ENCODE results near the gene SEPTIN12.
"Not testable (repeated sequence)": the region's sequence is repeated elsewhere in the genome, so short reads cannot be mapped to it uniquely, and the experiment has no call there.

SEPTIN12 gene

GRCh38 chr16:4801962-4802658, 14.0 kb upstream of the SEPTIN12 start, which contains the start of gene ROGDI:
TSS of gene ROGDI (minus strand) at chr16:4802633. CDS start at chr16:4802571, 62 bp downstream.
- DNase-seq, result no peak

- no peak for DNase-seq
Measured at GRCh38 chr16:4801051-4801961, 13.2 kb upstream of the SEPTIN12 start.

- DNase-seq, result no peak
Measured at GRCh38 chr16:4800290-4801041, 12.3 kb upstream of the SEPTIN12 start.

- no peak for DNase-seq
Measured at GRCh38 chr16:4799171-4799855, 11.2 kb upstream of the SEPTIN12 start.

GRCh38 chr16:4798456-4798855, 10.3 kb upstream of the SEPTIN12 start:
- DNase-seq, result no peak

- no peak for DNase-seq
Measured at GRCh38 chr16:4797805-4798252, 9.7 kb upstream of the SEPTIN12 start.

GRCh38 chr16:4796982-4797804, 9.0 kb upstream of the SEPTIN12 start:
- no peak for DNase-seq

- no peak for DNase-seq
Measured at GRCh38 chr16:4795828-4796572, 7.9 kb upstream of the SEPTIN12 start.

- no peak for DNase-seq
Measured at GRCh38 chr16:4795181-4795827, 7.2 kb upstream of the SEPTIN12 start, which contains the start of gene SMIM22. TSS of gene SMIM22 (plus strand) at chr16:4795369. CDS start at chr16:4795735, 366 bp downstream.

GRCh38 chr16:4792951-4793513, 4.9 kb upstream of the SEPTIN12 start:
- DNase-seq, result no peak

GRCh38 chr16:4790871-4791270, 2.7 kb upstream of the SEPTIN12 start:
- no peak for DNase-seq

GRCh38 chr16:4790261-4790660, 2.1 kb upstream of the SEPTIN12 start:
- DNase-seq, result no peak

GRCh38 chr16:4788910-4789309, 765 bp upstream of the SEPTIN12 start:
- no peak for DNase-seq

- DNase-seq, result no peak
Measured at GRCh38 chr16:4788489-4788889, 344 bp upstream of the SEPTIN12 start.

GRCh38 chr16:4787068-4787467, 1.1 kb downstream of the SEPTIN12 start:
- no peak for DNase-seq

- no peak for DNase-seq
Measured at GRCh38 chr16:4785758-4786433, 2.2 kb downstream of the SEPTIN12 start.

GRCh38 chr16:4784444-4784987, 3.6 kb downstream of the SEPTIN12 start:
- DNase-seq, result not testable (repeated sequence)

- no peak for DNase-seq
Measured at GRCh38 chr16:4783951-4784336, 4.2 kb downstream of the SEPTIN12 start.
